IPS-18a (cell line): Measurements from ENCODE around the gene NCOA3.

Source experiments
- H3K27ac ChIP-seq: one replicate; pipeline ENCODE4 v1.5.1; 2013; ENCODE audit warnings: low read length
- H3K27me3 ChIP-seq: one replicate; pipeline ENCODE4 v1.6.1; 2013; ENCODE audit warnings: mild to moderate bottlenecking, low read length; ENCODE audit not compliant: control insufficient read depth, insufficient read depth
- H3K36me3 ChIP-seq: one replicate; pipeline ENCODE4 v1.6.1; 2013; ENCODE audit warnings: low read depth, low read length; ENCODE audit not compliant: control insufficient read depth
- H3K4me1 ChIP-seq: one replicate; pipeline ENCODE4 v1.6.1; 2013; ENCODE audit warnings: low read depth, low read length; ENCODE audit not compliant: control insufficient read depth
- H3K4me3 ChIP-seq: one replicate; pipeline ENCODE4 v1.5.1; 2013; ENCODE audit warnings: low read length
- H3K9ac ChIP-seq: one replicate; pipeline ENCODE4 v1.6.1; 2013; ENCODE audit warnings: mild to moderate bottlenecking, low read length, moderate library complexity
- H3K9me3 ChIP-seq: one replicate; pipeline ENCODE4 v1.6.1; 2013; ENCODE audit warnings: low read depth, low read length; ENCODE audit not compliant: control insufficient read depth

NCOA3 gene

GRCh38 chr20:47561603-47562583 lies 60.2 kb downstream of the NCOA3 start:
- H3K27ac ChIP-seq, result no peak overlapping the region
- no peak overlapping the region for H3K4me3 ChIP-seq
- H3K4me1 ChIP-seq, result peaks cover 25% of the 10 kb centered on the region
- H3K36me3 ChIP-seq, result no peaks in the 10 kb centered on the region
- no peak overlapping the region for H3K9ac ChIP-seq
- H3K9me3 ChIP-seq, result no peaks in the 10 kb centered on the region
- no peaks in the 10 kb centered on the region for H3K27me3 ChIP-seq

- Histone ChIP-seq H3K9me3 (peaks cover under 1% of the 10 kb centered on the region), H3K27ac (no peak overlapping the region), H3K36me3 (no peaks in the 10 kb centered on the region), H3K4me1 (peaks cover 3% of the 10 kb centered on the region), H3K4me3 (no peak overlapping the region), H3K9ac (no peak overlapping the region), H3K27me3 (no peaks in the 10 kb centered on the region)
These were observed 64.6 kb downstream of the NCOA3 start for GRCh38 chr20:47566269-47566668.

GRCh38 chr20:47568019-47568418 lies 66.3 kb downstream of the NCOA3 start:
- Histone ChIP-seq H3K9ac (no peak overlapping the region), H3K36me3 (no peaks in the 10 kb centered on the region), H3K4me1 (no peaks in the 10 kb centered on the region), H3K27ac (no peak overlapping the region), H3K9me3 (peaks cover 3% of the 10 kb centered on the region), H3K4me3 (no peak overlapping the region), H3K27me3 (no peaks in the 10 kb centered on the region)

GRCh38 chr20:47568837-47569410 lies 67.2 kb downstream of the NCOA3 start:
- peaks cover 8% of the 10 kb centered on the region for H3K4me1 ChIP-seq
- no peaks in the 10 kb centered on the region for H3K36me3 ChIP-seq
- H3K9ac ChIP-seq, result no peak overlapping the region
- no peak overlapping the region for H3K4me3 ChIP-seq
- no peaks in the 10 kb centered on the region for H3K27me3 ChIP-seq
- H3K27ac ChIP-seq, result no peak overlapping the region
- peaks cover 3% of the 10 kb centered on the region for H3K9me3 ChIP-seq

GRCh38 chr20:47571426-47571825 lies 69.7 kb downstream of the NCOA3 start:
- no peak overlapping the region for H3K9ac ChIP-seq
- H3K27ac ChIP-seq, result no peak overlapping the region
- H3K36me3 ChIP-seq, result no peaks in the 10 kb centered on the region
- peaks cover 3% of the 10 kb centered on the region for H3K9me3 ChIP-seq
- no peak overlapping the region for H3K4me3 ChIP-seq
- H3K27me3 ChIP-seq, result no peaks in the 10 kb centered on the region
- peaks cover 31% of the 10 kb centered on the region for H3K4me1 ChIP-seq

GRCh38 chr20:47572105-47572729 lies 70.5 kb downstream of the NCOA3 start:
- Histone ChIP-seq H3K27ac (no peak overlapping the region), H3K9ac (no peak overlapping the region), H3K4me3 (no peak overlapping the region), H3K9me3 (peaks cover 3% of the 10 kb centered on the region), H3K4me1 (peaks cover 38% of the 10 kb centered on the region), H3K27me3 (no peaks in the 10 kb centered on the region), H3K36me3 (no peaks in the 10 kb centered on the region)

- Histone ChIP-seq H3K4me1 (peaks cover 38% of the 10 kb centered on the region), H3K27me3 (no peaks in the 10 kb centered on the region), H3K27ac (no peak overlapping the region), H3K36me3 (no peaks in the 10 kb centered on the region), H3K9ac (no peak overlapping the region), H3K4me3 (no peak overlapping the region), H3K9me3 (peaks cover 3% of the 10 kb centered on the region)
These were observed 71.9 kb downstream of the NCOA3 start for GRCh38 chr20:47573559-47573958.

GRCh38 chr20:47574616-47575364 lies 73.1 kb downstream of the NCOA3 start:
- peaks cover 38% of the 10 kb centered on the region for H3K4me1 ChIP-seq
- H3K27me3 ChIP-seq, result no peaks in the 10 kb centered on the region
- H3K9ac ChIP-seq, result no peak overlapping the region
- H3K4me3 ChIP-seq, result no peak overlapping the region
- no peak overlapping the region for H3K27ac ChIP-seq
- no peaks in the 10 kb centered on the region for H3K36me3 ChIP-seq
- peaks cover 3% of the 10 kb centered on the region for H3K9me3 ChIP-seq

GRCh38 chr20:47576516-47577033 lies 74.9 kb downstream of the NCOA3 start:
- H3K36me3 ChIP-seq, result no peaks in the 10 kb centered on the region
- H3K4me3 ChIP-seq, result no peak overlapping the region
- H3K9ac ChIP-seq, result no peak overlapping the region
- H3K4me1 ChIP-seq, result peaks cover 38% of the 10 kb centered on the region
- no peaks in the 10 kb centered on the region for H3K9me3 ChIP-seq
- H3K27me3 ChIP-seq, result no peaks in the 10 kb centered on the region
- no peak overlapping the region for H3K27ac ChIP-seq

- Histone ChIP-seq H3K27ac (no peak overlapping the region), H3K9ac (no peak overlapping the region), H3K27me3 (no peaks in the 10 kb centered on the region), H3K9me3 (no peaks in the 10 kb centered on the region), H3K4me3 (no peak overlapping the region), H3K4me1 (peaks cover 38% of the 10 kb centered on the region), H3K36me3 (no peaks in the 10 kb centered on the region)
These were observed 75.6 kb downstream of the NCOA3 start for GRCh38 chr20:47577314-47577713.

- H3K36me3 ChIP-seq, result no peaks in the 10 kb centered on the region
- no peak overlapping the region for H3K27ac ChIP-seq
- H3K4me1 ChIP-seq, result peaks cover 34% of the 10 kb centered on the region
- H3K9ac ChIP-seq, result no peak overlapping the region
- H3K4me3 ChIP-seq, result no peak overlapping the region
- no peaks in the 10 kb centered on the region for H3K27me3 ChIP-seq
- H3K9me3 ChIP-seq, result no peaks in the 10 kb centered on the region
These were observed 76.9 kb downstream of the NCOA3 start for GRCh38 chr20:47578543-47578942.
